Astrocyte of the cerebellum (primary cell): ENCODE results near the gene MYO3B.

ENCODE experiments used
- DNase-seq: peaks from one replicate; pipeline ENCODE4 v3.0.0-alpha.2; 2011; ENCODE audit warnings: low read depth
- H3K4me3 ChIP-seq: 2 replicates; pipeline ENCODE4 v1.5.1; 2011; ENCODE audit warnings: mild to moderate bottlenecking, low read depth, low read length, moderate library complexity
- CTCF ChIP-seq: IDR thresholded peaks from 2 replicates; pipeline ENCODE4 v1.5.1; 2012; ENCODE audit warnings: low read length, low read depth, moderate library complexity, mild to moderate bottlenecking; ENCODE audit errors: missing control alignments
- in situ Hi-C: cut with HindIII; loops from 2 replicates; pipeline ENCODE4 v1.10.0; 2017; ENCODE audit warnings: low sequenced_read_pairs

The MYO3B gene

GRCh38 chr2:170381678-170382077 lies 203.7 kb downstream of the MYO3B start:
- no peak for TF ChIP-seq CTCF

GRCh38 chr2:170386554-170386953 lies 208.6 kb downstream of the MYO3B start:
- in situ Hi-C loops, result no loop called here
- no peak for TF ChIP-seq CTCF
- H3K4me3 ChIP-seq, result no peak overlapping the region
- no peak for DNase-seq

More at GRCh38 chr2:170381678-170382077, 203.7 kb downstream of the MYO3B start:
- DNase-seq, result no peak
- in situ Hi-C loops, result no loop called here
- no peak overlapping the region for H3K4me3 ChIP-seq

GRCh38 chr2:170391018-170391417 lies 213.1 kb downstream of the MYO3B start:
- in situ Hi-C loops, result no loop called here
- DNase-seq, result no peak
- H3K4me3 ChIP-seq, result no peak overlapping the region
- no peak for TF ChIP-seq CTCF

GRCh38 chr2:170391697-170392096 lies 213.8 kb downstream of the MYO3B start:
- no peak for TF ChIP-seq CTCF
- in situ Hi-C loops, result no loop called here
- H3K4me3 ChIP-seq, result no peak overlapping the region

GRCh38 chr2:170393861-170394498 lies 216.0 kb downstream of the MYO3B start:
- no peak overlapping the region for H3K4me3 ChIP-seq
- no peak for DNase-seq
- in situ Hi-C loops, result no loop called here
- TF ChIP-seq CTCF, result no peak

More at GRCh38 chr2:170391697-170392096, 213.8 kb downstream of the MYO3B start:
- DNase-seq, result no peak

- in situ Hi-C loops, result no loop called here
- DNase-seq, result no peak
- no peak overlapping the region for H3K4me3 ChIP-seq
- TF ChIP-seq CTCF, result peak; percentile 38
Observed at GRCh38 chr2:170394641-170395387, 216.9 kb downstream of the MYO3B start.
